Measurements from ENCODE around the gene CPA2.
"Not testable (repeated sequence)": the region's sequence is repeated elsewhere in the genome, so short reads cannot be mapped to it uniquely, and the experiment has no call there.

CPA2 gene

GRCh38 chr7:130266258-130266960 is at the start of gene CPA2:
CPA2 (plus strand) TSS chr7:130266863; CDS start chr7:130266882, 19 bp downstream.
- no peak for DNase-seq

GRCh38 chr7:130218806-130219620 is 47.6 kb upstream of the CPA2 start:
- DNase-seq = no peak

GRCh38 chr7:130219871-130220270 is 46.8 kb upstream of the CPA2 start:
- DNase-seq = no peak

DNA sequence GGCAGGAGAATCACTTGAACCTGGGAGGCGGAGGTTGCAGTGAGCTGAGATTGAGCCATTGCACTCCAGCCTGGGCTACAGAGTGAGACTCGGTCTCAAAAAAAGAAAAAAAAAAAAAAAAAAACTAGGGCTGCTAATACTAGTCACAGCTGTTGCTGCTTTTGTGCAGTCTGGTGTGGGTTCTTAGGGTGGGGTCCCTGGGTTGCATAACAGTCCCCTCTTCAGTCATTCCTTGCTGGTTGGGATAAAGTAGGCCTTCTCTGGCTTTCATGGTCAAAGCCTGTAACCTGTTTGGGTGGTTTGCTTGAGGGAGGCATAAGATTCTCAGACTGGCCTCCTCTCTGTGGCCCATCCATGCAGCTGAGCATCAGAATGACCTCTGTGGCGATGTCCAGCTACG is 44.9 kb upstream of the CPA2 start:
- no peak for DNase-seq

DNA sequence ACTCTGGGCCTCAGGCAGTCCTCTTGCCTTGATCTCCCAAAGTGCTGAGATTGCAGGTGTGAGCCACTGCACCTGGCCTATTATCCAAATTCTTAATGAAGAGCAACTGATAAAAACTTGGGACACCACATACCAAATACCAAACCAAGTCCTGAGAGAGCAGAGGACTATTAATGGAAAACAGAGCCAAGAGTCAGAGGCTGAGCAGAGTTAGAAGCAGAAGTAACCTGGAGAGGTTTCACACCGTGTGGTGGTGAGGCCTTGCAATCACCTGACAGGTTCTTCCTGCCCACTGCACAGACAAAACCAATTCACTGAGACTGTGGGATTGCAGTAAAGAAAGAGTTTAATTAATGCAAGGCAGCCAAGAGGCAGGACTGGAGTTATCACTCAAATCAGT is 43.0 kb upstream of the CPA2 start:
- no peak for DNase-seq

- no peak for DNase-seq
These were observed 42.5 kb upstream of the CPA2 start for GRCh38 chr7:130224210-130224609.

GRCh38 chr7:130224923-130225322 is 41.7 kb upstream of the CPA2 start:
- DNase-seq = not testable (repeated sequence)

DNA sequence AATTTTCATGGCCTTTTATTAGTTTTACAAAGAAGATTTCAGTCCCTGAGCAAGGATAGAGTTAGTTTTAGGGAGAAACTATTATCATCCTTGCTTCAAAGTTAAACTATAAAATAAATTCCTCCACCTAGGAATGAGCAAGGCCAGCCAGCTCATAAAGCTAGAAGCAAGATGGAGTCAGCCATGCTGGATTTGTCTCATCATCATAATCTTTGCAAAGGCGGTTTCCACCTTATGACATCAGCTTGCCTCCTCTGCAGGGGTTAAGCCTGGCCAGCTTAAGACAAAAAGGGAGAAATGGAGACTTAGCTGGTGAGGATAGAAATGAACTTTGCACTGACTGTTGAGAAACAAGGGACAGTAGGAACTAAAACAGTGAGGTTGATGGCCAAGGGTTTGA is 40.3 kb upstream of the CPA2 start:
- no peak for DNase-seq

DNA sequence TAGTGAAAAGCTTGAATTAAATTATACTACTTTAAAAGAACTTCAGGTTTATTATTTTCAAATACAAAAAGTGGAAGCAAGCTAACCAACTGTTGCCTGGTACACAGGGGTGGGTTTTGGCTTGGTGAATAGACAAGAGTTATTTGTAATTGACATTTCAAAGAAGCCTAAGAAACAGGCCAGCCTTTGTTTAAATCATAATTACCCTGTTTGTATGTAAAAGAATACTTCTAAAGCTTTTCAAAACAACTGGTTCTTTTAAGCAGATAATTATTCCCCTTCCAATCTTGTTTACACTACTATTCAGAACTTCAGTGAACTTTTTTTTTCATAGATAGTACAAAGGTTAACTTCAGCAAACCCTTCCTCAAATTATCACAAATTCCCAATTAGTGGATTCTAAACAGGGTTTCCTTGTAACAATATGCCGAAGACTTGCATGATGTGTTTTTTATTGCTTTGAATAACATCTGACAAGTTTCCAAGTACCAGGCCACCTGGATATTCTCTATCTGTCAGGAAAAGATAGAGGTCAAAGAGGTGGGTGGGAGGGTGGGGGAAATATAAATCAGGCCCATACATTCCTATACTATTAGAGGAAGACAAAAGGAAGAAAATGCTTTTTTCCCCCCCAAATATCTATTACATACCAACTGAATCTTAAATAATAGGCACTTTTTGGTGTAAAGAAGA is 38.6 kb upstream of the CPA2 start:
- DNase-seq = no peak

- DNase-seq = no peak
These were observed 37.7 kb upstream of the CPA2 start for GRCh38 chr7:130228840-130229502.

- DNase-seq = not testable (repeated sequence)
These were observed 36.7 kb upstream of the CPA2 start for GRCh38 chr7:130229981-130230380.

DNA sequence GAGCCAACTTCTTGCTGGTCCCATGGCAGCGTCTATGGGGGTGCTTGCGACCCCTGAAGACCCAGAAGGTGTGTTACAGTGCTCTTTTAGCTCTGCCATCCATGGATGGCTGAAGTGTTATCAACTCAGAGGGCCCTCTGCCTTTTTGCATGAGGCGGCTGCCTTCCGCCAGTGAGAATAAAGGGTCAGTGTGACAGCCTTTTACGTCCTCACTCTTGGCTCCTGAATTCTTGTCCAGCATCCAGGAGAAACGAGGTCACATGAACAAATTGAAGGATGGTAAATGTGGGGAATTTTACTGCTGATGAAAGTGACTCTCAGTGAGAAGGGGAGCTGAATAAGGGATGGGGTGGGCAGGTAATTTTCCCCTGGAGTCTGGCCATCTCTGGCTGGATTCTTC is 34.9 kb upstream of the CPA2 start:
- DNase-seq = no peak

- DNase-seq = no peak
These were observed 34.5 kb upstream of the CPA2 start for GRCh38 chr7:130232209-130232608.

- no peak for DNase-seq
These were observed 32.6 kb upstream of the CPA2 start for GRCh38 chr7:130234078-130234477.

DNA sequence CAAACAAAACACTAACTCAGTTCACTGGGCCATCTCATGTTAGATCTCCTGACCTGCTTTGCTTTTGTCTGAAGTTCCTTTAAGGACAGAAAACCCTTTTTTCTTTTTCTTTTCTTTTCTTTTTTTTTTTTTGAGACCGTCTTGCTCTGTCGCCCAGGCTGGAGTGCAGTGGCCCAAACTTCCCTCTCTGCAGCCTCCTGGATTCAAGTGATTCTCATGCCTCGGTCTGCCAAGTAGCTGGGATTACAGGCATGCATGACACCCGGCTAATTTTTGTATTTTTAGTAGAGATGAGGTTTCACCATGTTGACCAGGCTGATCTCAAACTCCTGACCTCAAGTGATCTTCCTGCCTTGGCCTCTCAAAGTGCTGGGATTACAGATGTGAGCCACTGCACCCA is 30.3 kb upstream of the CPA2 start:
- not testable (repeated sequence) for DNase-seq

DNA sequence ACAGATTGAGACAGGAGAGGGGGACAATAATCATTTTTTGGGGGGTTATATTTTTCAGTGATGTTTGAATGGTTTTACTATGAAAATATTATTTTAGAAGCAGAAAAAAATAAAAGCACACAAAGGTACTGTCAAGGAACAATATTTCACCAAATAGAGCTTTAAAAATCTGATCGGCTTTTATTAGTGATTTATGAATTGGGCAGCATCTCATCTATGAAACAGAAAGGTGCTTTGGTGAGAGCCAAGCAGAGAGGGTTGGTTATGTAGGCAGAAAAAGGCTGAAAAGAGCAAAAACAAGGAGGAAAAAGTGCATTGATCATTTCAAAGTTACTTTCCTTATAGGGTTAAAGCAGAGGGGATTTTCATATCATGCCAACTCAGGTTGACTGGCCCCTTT is 26.4 kb upstream of the CPA2 start:
- no peak for DNase-seq

DNA sequence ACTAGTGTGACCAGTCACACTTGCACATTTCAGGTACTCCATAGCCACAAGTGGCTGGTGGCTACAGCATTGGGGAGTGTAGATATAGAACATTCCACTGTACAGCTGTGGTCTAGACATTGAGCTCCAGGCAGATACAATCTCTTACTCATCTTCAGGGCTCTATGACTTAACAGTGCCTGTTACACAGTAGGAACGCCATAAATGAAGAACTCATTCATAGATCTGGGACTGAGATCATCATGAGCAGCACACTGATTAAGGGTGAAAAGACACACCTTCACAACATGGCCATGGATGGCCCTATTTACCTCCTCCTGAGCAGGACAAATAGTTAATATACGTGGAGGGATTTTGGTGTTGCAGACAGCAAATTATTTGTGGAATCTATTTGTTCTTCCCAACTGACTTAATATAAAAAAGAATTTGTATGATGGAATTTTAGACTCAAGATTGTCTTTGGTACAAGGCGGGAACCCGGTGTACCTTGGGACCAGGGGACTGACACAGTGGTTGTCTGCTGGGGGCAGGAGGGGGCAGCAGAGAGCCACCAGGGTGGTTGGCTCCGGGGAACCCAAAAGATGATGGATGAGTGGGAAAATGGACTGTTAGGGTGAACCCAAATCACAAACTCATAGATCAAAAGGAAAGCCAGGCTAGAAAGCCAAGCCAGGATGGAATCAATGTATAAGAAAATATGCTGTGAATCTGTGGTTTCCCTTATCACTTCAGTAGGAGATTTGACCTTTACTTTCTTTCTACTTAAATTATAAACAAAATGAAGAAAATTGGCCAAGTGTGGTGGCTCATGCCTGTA is 24.3 kb upstream of the CPA2 start:
- DNase-seq = no peak

GRCh38 chr7:130243486-130243885 is 23.2 kb upstream of the CPA2 start:
- DNase-seq = not testable (repeated sequence)

GRCh38 chr7:130246491-130246890 is 20.2 kb upstream of the CPA2 start:
- DNase-seq = not testable (repeated sequence)

DNA sequence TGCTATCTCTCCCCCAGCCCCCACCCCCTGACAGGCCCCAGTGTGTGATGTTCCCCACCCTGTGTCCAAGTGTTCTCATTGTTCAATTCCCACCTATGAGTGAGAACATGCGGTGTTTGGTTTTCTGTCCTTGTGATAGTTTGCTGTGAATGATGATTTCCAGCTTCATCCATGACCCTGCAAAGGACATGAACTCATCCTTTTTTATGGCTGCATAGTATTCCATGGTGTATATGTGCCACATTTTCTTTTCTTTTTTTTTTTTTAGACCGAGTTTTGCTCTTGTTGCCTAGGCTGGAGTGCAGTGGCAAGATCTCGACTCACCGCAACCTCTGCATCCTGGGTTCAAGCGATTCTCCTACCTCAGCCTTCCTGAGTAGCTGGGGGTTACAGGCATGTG is 17.8 kb upstream of the CPA2 start:
- not testable (repeated sequence) for DNase-seq

DNA sequence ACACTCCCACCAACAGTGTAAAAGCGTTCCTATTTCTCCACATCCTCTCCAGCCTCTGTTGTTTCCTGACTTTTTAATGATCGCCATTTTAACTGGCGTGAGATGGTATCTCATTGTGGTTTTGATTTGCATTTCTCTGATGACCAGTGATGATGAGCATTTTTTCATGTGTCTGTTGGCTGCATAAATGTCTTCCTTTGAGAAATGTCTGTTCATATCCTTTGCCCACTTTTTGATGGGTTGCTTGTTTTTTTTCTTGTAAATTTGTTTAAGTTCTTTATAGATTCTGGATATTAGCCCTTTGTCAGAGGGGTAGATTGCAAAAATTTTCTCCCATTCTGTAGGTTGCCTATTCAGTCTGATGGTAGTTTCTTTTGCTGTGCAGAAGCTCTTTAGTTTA is 17.0 kb upstream of the CPA2 start:
- DNase-seq = not testable (repeated sequence)

DNA sequence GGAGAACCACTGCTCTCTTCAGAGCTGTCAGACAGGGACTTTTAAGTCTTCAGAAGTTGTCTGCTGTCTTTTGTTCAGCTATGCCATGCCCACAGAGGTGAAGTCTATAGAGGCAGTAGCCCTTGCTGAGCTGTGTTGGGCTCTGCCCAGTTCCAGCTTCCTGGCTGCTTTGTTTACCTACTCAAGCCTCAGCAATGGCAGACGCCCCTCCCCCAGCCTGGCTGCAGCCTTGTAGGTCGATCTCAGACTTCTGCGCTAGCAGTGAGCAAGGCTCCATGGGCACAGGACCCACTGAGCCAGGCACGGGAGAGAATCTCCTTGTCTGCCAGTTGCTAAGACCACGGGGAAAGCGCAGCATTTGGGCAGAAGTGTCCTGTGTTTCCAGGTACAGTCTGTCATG is 12.1 kb upstream of the CPA2 start:
- DNase-seq = no peak
